Bone marrow (tissue), 2 donors: Measurements from ENCODE around the gene CENPL.

Source experiments
- DNase-seq, 2 donors: peaks; one replicate each; lab custom pipeline; 2025; lab: John Stamatoyannopoulos, UW

The CENPL gene

GRCh38 chr1:173758110-173758509 is 66.6 kb downstream of the CENPL start:
- no peak for DNase-seq

GRCh38 chr1:173757666-173758065 is 67.0 kb downstream of the CENPL start:
- no peak for DNase-seq

GRCh38 chr1:173753830-173754229 is 70.9 kb downstream of the CENPL start:
- no peak for DNase-seq
